DMS114 treated with DMSO at 0.1 percent for 48 hours (cell line): ENCODE measurements around the gene KLHDC7A.

Source experiments
- DNase-seq: peaks from one replicate; lab custom pipeline; 2025; ENCODE audit not compliant: unreplicated experiment; lab: John Stamatoyannopoulos, UW

The KLHDC7A gene

DNA sequence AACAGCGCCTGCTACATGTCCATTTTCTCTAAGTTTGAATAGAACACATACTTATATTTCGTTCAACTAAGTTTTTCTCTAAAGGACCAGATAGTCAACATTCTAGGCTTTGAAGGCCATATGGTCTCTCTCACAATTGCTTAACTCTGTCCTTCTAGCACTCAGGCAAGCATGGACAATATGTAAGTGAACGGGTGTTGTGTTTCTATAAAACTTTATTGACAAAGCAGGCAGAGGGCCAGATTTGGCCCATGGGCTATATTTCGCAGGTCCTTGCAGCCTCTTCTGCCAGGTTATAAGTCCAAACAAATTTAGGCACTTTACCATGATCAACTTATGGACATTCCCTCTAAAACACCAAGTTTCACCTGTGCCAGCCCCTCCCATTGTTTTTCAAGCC, 21.1 kb downstream of the KLHDC7A start:
- DNase-seq = no peak

GRCh38 chr1:18504609-18505008, 23.9 kb downstream of the KLHDC7A start:
- no peak for DNase-seq

DNA sequence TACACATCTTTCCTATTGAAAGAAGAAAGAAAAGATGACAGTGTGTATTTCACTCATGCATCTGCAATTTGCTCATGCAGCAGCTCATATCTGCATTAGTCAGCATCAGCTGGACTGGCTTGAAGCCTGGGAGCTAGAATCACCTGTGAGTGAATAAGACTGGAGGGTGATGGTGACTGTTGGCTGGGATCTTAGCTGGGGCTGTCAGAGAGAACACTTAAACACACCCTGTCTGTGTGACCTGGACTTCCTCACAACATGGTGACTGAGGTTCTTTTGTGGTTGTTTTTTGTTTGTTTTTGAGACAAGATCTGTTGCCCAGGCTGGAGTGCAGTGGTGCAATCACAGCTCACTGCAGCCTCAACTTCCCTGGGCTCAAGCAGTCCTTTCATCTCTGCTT, 24.9 kb downstream of the KLHDC7A start:
- DNase-seq = no peak

DNA sequence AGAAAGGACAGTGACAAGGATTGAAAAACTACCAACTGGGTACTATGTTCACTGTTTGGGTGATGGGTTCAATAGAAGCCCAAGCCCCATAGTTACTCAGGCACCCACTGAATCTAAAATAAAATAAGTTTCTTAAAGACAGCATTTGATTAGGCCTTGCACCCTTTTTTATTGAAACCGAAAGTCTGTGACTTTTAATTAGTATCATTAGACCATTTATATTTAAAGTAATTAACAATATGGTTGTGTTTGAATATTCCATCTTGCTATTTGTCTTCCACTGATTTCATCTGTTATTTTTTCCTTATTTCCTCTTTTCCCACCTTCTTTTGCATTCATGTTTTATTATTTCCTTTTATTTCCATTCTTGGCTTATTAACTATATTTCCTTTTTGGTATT, 27.4 kb downstream of the KLHDC7A start:
- DNase-seq = no peak

- DNase-seq = no peak
Measured at GRCh38 chr1:18511149-18511873, 30.6 kb downstream of the KLHDC7A start.

DNA sequence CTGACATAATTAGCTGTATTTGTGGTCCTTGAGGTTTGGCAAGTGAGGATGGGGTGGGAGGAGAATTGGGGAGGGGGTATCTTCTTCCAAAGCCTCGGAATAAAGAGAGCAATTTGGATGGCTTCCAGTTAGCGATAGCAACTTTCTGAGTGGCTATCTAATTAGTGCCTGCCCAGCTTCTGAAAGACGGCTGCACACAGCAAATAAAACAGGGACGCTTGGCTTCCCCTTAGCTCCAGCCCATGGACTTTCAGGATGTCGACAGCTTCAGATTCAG, 31.1 kb downstream of the KLHDC7A start:
- DNase-seq = no peak

DNA sequence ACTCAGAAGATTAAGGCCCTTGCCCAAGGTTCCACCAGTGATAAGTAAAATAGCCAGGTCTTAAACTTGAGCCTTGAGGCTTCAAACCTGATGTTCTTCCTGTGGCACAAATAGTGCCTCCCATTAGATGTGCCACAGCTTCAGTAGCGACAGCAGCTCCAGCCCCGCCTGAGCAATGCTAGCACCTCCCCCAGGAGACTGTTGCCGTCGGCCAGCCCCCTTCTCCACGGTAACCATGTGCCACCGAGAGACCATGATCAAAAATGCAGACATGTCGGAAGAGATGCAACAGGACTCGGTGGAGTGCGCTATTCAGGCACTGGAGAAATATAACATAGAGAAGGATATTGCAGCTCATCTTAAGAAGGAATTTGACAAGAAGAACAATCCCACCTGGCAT, 32.2 kb downstream of the KLHDC7A start:
- DNase-seq = no peak

- no peak for DNase-seq
Measured at GRCh38 chr1:18513995-18514394, 33.3 kb downstream of the KLHDC7A start.

- DNase-seq = no peak
Measured at GRCh38 chr1:18515120-18515667, 34.5 kb downstream of the KLHDC7A start.

- DNase-seq = no peak
Measured at GRCh38 chr1:18516473-18516872, 35.7 kb downstream of the KLHDC7A start.

- no peak for DNase-seq
Measured at GRCh38 chr1:18526436-18527275, 45.9 kb downstream of the KLHDC7A start.

- no peak for DNase-seq
Measured at GRCh38 chr1:18527514-18527913, 46.8 kb downstream of the KLHDC7A start.

- no peak for DNase-seq
Measured at GRCh38 chr1:18527921-18528320, 47.2 kb downstream of the KLHDC7A start.

- DNase-seq = no peak
Measured at GRCh38 chr1:18528616-18529015, 47.9 kb downstream of the KLHDC7A start.

DNA sequence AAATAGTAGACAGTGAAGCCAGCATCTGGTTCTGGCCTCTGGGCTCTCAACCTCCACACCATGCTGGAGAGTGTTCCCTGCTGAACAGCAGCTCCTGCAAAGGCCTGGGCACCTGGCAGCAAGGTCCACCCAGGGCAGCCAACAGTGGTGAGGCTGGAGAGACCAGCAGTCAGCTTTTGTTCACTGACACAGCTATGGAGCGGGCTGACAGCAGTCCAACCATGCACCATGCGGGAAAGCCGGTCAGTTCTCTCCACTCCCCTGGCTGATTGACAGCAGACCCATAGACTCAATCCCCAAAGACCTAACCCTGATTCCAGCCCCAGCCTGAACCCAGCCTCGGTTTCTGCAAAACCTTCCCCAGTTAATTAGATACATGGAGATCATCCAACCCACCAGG, 49.0 kb downstream of the KLHDC7A start:
- no peak for DNase-seq

DNA sequence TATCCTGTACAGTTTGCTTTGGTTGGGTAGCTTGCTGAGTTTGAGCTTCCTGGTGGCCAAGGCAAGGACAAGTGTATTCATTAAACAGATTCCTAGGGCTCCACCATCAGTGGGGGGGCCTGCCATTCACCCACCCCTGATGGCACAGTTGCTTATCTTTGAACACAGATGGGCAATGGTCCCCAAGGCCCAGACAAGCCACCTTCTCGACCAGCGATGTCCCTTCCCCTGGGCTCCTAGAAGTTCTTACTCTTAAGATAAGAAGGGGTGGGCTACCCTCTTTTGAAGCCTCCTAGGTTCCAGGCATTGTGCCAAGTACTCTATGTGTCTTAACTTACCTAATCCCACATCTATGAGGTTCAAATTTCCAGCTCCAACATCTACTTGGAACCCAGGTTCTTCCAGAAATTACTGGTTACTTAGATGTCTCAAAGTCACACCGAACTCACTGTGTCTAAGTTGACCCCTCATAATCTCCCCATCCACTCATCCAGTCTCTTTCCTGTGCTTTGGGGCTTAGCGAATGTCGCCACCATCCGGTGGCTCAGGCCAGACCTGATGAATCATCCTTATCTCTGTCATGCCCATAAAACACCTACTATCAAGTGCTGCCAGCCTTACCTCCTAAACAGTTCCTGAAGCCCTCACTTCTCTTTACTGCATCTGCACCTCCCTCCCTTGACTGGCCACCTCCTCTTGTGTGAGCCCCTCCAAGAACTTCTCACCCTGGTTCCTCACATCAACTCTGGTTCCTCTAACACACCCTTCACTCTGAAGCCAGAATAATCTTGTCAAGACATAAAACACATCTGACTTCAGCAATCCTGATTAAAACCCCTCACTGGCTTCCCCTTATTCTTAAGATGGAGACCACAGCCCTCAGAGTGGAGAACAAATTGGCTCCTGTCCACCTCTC, 50.1 kb downstream of the KLHDC7A start:
- DNase-seq = no peak

- no peak for DNase-seq
Measured at GRCh38 chr1:18531503-18531845, 50.7 kb downstream of the KLHDC7A start.

- no peak for DNase-seq
Measured at GRCh38 chr1:18532390-18533170, 51.9 kb downstream of the KLHDC7A start.

DNA sequence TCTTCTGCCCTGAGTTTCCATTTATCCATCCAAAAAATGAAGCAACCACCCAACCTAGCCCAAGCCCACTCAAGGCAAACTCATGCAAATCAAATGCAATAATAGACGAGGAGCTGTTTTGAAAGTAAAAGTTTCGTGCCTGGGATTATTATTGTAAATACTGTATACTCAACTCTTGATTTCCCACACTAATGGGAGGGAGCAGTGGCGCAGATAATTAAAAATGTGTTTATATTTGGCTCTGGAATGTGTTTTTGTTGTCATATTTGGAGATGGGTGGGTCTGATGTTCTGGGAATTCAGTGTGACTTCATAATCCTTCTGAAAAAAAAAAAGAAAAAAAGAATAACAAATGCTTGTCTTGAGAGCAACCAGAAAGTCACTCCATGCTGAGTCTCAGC, 52.5 kb downstream of the KLHDC7A start:
- DNase-seq = no peak

DNA sequence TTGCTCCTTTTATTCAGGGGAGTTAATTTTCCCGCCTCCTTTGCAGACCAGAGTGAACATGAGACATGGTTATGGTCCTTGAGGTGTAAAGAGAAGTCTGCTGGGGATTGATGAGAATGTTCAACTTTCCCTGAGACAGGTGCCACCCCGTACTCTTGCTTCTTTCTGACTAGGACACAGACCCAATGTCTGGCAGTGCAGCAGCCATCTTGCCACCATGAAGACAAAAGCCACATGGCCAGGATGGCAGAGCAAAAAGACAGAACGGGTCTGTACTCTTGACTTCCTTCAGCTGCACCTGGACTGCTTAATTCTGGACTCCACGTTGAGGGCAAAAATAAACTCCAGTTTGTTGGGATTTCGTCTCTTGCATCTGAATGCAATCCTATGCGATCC, 54.1 kb downstream of the KLHDC7A start:
- no peak for DNase-seq
